ENCODE results near the gene LYPD6.

LYPD6 gene

DNA sequence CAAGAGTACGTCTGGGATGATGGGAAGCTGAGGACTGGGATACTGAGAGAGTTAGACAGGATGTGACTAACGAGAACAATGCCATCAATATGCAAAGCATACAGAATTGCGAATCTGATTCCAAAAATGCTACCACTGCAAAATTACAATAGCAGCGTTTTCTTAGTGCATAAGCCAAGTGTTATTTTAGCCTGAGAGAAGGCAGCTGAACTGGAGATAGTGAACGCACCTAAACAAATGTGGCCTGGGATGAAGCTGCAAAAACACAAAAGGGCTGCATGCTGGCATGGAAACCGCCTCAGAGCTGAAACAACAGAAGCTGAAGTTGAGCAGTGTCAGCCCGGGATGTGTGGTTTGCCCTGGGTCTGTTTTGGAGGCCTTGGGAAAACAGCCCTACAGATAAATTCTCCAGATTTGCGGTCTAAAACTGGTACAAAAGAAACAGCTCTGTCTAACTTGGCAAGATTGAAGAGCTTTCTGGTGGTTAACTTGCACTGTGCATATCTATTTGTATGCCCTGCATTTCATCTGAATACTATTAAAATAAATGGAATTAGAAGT lies 45.5 kb downstream of the LYPD6 start:
- Histone ChIP-seq H3K4me1 (ENCODE audit: control insufficient read depth in 1 of 2, insufficient read depth in 1 of 2, low read depth in 1 of 2, low read length in 1 of 2) (no peaks in the 10 kb centered on the region), H3K9me3 (no peaks in the 10 kb centered on the region), H3K4me3 (ENCODE audit: low read depth in 1 of 2, low read length in 1 of 2) (no peak overlapping the region)

DNA sequence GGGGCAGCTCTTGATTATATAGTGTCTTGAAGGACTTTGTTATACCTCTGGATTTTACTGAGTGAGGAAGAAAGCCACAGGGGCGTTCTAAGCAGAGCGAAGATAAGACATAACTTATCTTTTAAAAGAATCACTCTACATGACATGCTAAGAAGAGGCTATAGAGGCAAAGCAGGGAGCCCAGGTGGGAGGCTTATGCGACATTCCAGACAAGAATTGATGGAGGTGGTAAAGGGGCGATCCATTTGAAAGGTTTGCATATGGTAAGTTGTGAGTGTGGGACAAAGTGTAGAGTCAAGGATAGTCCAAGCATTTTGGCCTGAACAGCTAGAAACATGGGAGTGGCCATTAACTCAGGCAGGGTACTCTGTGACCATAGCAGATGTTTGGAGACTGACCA lies 49.8 kb downstream of the LYPD6 start:
- H3K27me3 ChIP-seq, result no peaks in the 10 kb centered on the region

More for the DNA sequence above, 45.5 kb downstream of the LYPD6 start:
- TF ChIP-seq, protein P1, sequence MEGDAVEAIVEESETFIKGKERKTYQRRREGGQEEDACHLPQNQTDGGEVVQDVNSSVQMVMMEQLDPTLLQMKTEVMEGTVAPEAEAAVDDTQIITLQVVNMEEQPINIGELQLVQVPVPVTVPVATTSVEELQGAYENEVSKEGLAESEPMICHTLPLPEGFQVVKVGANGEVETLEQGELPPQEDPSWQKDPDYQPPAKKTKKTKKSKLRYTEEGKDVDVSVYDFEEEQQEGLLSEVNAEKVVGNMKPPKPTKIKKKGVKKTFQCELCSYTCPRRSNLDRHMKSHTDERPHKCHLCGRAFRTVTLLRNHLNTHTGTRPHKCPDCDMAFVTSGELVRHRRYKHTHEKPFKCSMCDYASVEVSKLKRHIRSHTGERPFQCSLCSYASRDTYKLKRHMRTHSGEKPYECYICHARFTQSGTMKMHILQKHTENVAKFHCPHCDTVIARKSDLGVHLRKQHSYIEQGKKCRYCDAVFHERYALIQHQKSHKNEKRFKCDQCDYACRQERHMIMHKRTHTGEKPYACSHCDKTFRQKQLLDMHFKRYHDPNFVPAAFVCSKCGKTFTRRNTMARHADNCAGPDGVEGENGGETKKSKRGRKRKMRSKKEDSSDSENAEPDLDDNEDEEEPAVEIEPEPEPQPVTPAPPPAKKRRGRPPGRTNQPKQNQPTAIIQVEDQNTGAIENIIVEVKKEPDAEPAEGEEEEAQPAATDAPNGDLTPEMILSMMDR (IDR thresholded peaks at IDR 0.05), result no peak
- Histone ChIP-seq H3K27me3 (no peaks in the 10 kb centered on the region), H3K27ac (no peak overlapping the region), H3K36me3 (no peaks in the 10 kb centered on the region)

GRCh38 chr2:149383340-149383739 lies 53.0 kb downstream of the LYPD6 start:
- Histone ChIP-seq H3K27me3 (no peaks in the 10 kb centered on the region), H3K27ac (no peak overlapping the region), H3K9me3 (no peaks in the 10 kb centered on the region), H3K4me1 (ENCODE audit: control insufficient read depth in 1 of 2, insufficient read depth in 1 of 2, low read depth in 1 of 2, low read length in 1 of 2) (no peaks in the 10 kb centered on the region), H3K36me3 (no peaks in the 10 kb centered on the region), H3K4me3 (ENCODE audit: low read depth in 1 of 2, low read length in 1 of 2) (no peak overlapping the region)
- TF ChIP-seq, protein P1 (IDR thresholded peaks at IDR 0.05), result no peak

More for the DNA sequence above, 49.8 kb downstream of the LYPD6 start:
- Histone ChIP-seq H3K36me3 (no peaks in the 10 kb centered on the region), H3K4me3 (ENCODE audit: low read depth in 1 of 2, low read length in 1 of 2) (no peak overlapping the region), H3K27ac (no peak overlapping the region), H3K9me3 (no peaks in the 10 kb centered on the region), H3K4me1 (ENCODE audit: control insufficient read depth in 1 of 2, insufficient read depth in 1 of 2, low read depth in 1 of 2, low read length in 1 of 2) (no peaks in the 10 kb centered on the region)
- TF ChIP-seq, protein P1 (IDR thresholded peaks at IDR 0.05), result no peak

DNA sequence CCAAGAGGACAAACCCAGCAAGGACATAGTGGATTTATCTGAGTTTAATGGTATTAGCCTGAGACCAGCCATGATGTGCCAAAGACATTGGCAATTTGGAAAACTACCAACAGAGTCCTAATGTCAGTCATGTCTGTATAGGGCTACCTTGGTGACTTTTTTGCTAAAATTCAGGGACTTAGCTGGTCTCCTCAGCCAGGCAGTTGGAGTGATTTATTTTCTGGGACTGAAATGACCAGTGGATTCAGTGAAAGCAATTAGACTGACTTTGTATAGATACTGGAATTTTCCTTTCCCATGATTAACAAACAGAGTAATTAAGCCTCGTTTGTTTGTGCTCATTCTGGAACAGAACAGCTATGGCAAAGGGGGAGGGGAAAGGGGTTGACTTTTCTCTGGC lies 55.0 kb downstream of the LYPD6 start:
- H3K4me3 ChIP-seq (ENCODE audit: low read depth in 1 of 2, low read length in 1 of 2), result no peak overlapping the region
- no peak overlapping the region for H3K27ac ChIP-seq
- no peaks in the 10 kb centered on the region for H3K36me3 ChIP-seq
- no peaks in the 10 kb centered on the region for H3K27me3 ChIP-seq
- no peaks in the 10 kb centered on the region for H3K9me3 ChIP-seq
- TF ChIP-seq, protein P1 (IDR thresholded peaks at IDR 0.05), result no peak
- no peaks in the 10 kb centered on the region for H3K4me1 ChIP-seq (ENCODE audit: control insufficient read depth in 1 of 2, insufficient read depth in 1 of 2, low read depth in 1 of 2, low read length in 1 of 2)

DNA sequence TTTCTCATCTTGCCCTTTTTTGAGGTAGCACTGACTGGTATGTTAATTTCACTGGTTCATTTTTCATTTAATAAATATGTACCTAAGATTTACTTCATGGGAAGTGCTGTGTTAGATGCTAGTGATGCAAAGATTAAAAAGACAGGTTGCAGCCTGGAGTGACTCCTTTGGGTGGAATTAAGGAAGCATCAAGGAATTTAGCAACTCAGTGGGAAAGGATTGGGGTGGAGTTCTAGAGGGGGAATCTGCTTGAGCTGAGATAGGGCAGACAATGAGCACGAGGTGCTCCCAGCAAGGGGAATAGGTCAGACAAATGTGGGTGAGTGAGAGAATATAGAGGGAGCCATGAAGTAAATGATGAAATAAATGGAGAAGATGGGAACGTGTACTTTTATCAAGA lies 57.0 kb downstream of the LYPD6 start:
- TF ChIP-seq, protein P1 (IDR thresholded peaks at IDR 0.05), result no peak
- Histone ChIP-seq H3K9me3 (no peaks in the 10 kb centered on the region), H3K4me1 (ENCODE audit: control insufficient read depth in 1 of 2, insufficient read depth in 1 of 2, low read depth in 1 of 2, low read length in 1 of 2) (no peaks in the 10 kb centered on the region), H3K4me3 (ENCODE audit: low read depth in 1 of 2, low read length in 1 of 2) (no peak overlapping the region), H3K36me3 (no peaks in the 10 kb centered on the region), H3K27ac (no peak overlapping the region), H3K27me3 (no peaks in the 10 kb centered on the region)

Data from neutrophil (primary cell).